NCI-H226 (cell line): ENCODE results near the gene RBM33.

Experiments used
- DNase-seq: peaks from one replicate; pipeline ENCODE4 v3.0.0-alpha.2; 2015

The RBM33 gene

GRCh38 chr7:155731871-155732270 is 87.4 kb downstream of the RBM33 start:
- DNase-seq, result no peak

- no peak for DNase-seq
Measured at GRCh38 chr7:155732286-155732685, 87.8 kb downstream of the RBM33 start.

- DNase-seq, result no peak
Measured at GRCh38 chr7:155733582-155734444, 89.4 kb downstream of the RBM33 start.

DNA sequence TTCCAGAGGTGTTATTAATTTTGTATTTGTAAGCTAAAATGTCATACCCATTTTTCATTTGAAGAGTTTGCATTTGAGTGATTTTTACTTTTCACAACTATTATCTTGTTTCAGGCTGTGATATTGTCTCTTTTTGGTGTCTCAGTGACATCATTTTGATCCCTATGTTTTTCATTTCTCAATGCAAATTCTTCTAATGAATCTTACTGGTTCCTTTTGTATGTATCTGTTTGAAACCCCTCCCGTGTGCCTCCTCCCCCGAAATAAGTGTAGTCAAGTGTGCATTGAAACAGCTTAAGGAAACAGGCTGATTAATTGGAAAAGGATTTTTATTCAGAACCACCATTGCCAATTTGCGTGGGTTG is 90.0 kb downstream of the RBM33 start:
- no peak for DNase-seq

DNA sequence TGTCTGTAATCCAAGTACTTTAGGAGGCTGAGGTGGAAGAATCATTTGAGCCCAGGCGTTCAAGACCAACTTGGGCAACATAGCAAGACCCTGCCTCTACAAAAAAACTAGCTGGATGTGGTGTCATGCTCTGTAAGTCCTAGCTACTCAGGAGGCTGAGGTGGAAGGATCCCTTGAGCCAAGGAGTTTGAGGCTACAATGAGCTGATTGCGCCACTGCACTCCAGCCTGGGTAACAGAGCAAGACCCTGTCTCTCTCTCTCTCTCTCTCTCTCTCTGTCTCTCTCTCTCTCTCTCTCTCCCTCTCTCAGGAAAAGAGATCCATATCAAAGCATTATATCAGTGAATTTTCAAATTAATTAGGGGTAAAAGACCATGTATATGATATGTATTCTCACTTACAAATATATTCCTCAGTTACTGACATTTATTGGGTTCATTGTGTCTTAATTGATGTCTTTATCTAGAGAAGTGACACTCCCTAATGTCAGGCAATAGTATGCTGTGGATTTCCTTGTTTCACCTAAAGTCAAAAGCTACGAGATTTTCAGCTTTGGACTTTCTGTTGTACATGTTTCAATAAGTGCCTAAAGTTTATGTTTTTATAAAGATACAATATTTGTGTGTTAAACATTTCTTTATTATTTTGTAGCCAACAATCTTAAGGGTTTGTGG is 91.1 kb downstream of the RBM33 start:
- no peak for DNase-seq

GRCh38 chr7:155737590-155737989 is 93.1 kb downstream of the RBM33 start:
- DNase-seq, result no peak

DNA sequence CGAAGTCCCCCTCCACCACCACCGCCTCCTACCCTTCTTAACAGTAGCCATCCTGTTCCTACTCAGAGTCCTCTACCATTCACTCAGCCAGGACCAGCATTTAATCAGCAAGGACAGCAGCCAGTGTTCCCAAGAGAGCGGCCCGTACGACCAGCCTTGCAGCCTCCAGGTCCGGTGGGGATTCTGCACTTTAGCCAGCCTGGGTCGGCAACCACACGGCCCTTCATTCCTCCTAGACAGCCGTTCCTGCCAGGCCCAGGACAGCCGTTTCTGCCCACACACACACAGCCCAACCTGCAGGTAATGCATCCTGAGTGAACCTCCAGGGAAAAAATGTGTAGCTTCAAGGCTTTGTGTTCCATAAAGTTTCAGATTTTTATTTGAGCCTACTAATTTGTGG is 93.6 kb downstream of the RBM33 start:
- no peak for DNase-seq

DNA sequence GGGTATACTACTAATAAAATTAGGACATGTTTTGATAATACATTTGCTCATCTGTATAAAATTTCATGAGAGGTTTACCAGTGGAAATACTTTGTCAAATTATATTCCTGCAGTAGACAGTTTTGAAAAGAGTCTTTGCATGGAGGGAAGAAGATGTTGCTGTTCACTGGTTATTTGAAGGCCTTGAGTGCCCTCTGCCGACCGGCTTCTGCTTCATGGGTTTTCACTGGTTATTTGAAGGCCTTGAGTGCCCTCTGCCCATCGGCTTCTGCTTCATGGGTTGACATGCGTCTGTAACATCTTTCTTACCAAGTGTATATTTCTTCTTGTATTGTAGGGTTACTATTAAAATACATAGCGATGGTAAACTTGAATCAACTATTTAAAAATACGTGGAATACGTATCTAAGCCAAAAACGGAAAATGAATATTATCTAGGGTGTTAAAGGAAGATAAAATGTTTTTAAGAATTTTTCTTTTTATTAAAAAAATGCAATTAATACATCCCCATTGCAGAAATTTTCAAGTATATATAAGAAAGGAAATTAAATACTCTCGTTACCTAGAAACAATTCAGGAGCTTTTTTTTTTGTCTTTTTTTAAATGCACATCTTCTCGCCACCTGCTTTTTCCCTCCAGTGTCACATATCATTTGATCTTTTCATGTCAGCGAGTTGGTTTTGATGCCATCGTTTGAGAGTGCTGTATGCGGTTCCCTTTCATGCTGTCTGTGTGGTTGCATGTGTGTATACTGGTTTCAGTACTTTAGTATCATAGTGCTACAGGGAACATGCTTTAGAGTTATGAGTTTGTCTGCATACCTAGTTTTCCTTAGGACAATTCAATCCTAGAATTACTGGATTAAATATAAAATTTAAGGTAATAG is 94.4 kb downstream of the RBM33 start:
- peak; percentile 12 for DNase-seq

DNA sequence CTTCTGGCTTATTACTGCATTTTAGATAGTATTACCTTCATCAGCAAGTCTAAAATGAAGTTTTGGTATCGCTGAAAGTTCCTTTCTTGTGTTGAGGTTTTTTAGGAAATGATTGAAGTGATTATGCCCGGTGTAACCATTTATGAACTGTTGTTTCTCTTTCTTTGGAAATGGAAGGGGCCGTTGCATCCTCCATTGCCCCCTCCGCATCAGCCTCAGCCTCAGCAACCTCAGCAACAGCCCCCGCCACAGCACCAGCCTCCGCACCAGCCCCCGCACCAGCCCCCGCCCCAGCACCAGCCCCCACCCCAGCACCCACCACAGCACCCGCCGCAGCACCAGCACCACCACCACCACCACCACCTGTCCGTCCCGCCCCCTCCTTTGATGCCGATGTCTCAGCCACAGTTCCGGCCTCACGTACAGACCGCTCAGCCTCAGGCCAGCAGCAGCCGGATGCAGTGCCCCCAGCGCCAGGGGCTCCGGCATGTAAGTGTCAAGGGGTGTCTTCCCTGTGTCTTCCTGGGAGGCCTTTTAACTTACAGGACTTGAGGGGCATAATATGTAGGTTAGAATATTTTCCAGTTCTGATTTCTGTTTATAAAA is 95.2 kb downstream of the RBM33 start:
- DNase-seq, result no peak

DNA sequence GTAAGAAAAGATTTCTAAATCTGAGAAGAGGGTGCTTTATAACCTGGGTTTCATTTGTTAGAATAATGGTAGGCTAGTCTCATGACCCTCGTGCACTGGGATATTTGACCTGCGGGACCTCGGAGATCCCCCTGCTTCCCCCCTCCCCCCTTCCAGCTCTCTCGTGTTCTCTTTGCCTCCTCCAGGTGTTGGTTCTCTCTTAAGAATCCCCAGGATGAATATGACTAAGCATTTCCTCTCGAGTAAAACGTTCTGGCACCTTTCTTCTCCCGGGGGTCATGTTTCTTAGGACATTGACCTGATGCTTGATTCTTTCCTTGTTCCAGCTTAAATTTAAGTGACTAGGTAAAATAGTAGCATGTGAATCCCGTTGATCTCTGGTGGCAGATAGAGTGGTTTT is 96.6 kb downstream of the RBM33 start:
- no peak for DNase-seq

GRCh38 chr7:155741805-155742204 is 97.3 kb downstream of the RBM33 start:
- no peak for DNase-seq

DNA sequence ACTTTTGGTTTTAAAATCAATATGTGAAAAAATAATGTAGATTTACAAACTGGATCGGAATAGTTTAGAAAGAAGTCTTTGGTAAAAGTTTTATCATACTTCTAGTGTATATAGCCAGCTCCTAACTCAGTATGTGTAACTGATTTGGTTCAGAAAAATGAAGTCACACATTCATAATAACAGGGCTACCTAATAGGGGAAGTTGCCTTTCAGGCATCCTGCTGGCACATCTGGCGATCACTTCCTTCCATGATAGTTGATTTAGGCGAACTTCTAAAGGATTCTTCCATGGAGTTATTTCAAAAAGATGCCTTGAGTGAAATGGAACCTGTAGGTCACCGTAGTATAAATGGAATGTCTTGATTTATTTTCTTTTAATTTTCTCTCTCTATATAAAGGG is 98.7 kb downstream of the RBM33 start:
- DNase-seq, result no peak

DNA sequence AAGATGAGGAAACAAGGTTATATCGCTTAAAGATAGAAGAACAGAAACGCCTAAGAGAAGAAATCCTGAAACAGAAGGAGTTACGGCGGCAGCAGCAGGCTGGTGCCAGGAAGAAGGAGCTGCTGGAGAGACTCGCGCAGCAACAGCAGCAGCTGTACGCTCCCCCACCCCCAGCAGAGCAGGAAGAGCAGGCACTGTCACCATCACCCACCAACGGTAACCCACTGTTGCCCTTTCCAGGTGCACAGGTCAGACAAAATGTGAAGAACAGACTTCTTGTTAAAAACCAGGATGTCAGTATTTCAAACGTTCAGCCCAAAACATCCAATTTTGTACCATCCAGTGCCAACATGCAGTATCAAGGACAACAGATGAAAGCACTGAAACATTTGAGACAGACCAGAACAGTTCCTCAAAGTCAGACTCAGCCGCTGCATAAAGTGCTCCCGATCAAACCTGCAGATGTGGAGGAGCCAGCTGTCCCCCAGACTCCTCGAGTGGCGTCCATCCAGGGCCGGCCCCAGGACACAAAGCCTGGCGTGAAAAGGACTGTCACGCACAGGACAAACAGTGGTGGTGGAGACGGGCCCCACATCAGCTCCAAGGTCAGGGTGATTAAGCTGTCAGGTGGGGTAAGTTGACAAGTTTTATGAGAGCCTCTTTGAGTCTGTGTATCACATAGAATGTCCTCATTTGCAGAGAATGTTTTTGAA is 100.7 kb downstream of the RBM33 start:
- DNase-seq, result no peak

DNA sequence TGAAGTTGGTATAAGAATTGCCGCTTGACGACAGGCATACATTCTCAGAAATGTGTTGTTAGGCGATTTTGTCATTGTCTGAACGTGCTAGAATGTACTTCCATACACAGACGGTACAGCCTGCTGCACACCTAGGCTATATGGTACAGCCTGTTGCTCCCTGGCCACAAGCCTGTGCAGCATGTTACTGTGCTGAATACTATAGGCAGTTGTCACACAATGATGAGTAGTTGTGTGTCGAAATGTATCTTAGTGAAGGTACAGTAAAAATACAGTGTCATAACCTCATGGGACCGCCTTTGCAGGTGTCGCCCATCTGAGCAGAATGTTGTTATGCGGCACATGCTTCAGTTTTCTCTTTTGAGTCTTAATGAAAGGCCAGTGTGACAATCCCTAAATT is 101.3 kb downstream of the RBM33 start:
- no peak for DNase-seq

DNA sequence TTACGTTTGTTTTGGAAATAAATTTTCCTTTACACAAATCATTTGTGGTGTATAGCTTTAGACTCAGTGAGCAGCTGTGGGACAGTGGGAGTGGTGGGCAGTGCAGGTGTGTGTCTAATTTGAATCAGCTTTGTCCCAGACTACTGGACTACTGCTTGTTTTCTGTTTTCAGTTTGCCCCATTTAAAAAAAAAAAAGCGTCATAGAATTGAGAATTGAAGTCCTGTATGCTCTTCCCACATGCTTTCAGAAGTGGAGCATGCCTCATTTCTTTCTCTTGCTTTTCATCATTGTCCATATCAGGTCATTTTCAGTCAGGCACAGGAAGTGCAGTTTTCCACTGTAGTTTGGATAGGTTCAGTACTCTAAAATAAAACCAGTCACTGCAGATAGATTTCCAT is 101.7 kb downstream of the RBM33 start:
- DNase-seq, result no peak

DNA sequence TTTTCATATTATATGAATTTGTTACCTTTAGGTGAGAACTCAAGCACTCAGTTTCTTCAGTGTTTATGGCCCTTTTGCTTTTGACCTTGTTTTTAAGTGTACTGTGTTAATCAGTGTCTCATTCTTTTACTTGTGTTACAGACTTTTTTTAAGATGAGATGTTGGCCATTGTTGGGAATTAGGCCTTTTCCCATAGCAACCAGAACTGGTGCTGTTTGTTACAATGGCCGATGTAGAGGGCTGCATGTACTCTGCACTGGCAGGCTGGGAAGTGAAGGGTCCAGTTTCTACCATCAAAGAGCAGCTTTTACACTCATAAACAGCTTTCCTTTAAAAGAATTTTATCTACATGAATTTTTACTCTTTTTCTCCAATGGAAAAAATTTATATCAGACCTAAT is 102.7 kb downstream of the RBM33 start:
- DNase-seq, result no peak

DNA sequence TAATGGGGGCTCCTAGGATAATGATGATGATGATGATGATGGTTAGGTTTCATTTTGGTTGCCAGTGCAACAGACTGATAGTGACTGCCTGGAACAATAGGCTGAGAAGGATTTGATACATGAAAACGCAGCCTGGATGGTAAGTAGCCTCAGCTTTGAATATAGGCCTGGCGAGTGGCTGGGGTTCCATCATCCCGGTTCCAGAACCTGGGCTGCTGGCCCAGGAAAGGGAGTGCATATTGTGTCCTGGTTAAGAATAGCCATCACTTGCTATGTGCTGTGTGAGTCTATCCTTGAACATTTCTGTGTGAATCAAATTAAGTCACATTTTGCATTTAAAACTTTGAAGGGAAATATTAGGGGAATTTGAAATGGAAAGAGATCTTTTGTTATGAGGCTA is 105.1 kb downstream of the RBM33 start:
- DNase-seq, result no peak

DNA sequence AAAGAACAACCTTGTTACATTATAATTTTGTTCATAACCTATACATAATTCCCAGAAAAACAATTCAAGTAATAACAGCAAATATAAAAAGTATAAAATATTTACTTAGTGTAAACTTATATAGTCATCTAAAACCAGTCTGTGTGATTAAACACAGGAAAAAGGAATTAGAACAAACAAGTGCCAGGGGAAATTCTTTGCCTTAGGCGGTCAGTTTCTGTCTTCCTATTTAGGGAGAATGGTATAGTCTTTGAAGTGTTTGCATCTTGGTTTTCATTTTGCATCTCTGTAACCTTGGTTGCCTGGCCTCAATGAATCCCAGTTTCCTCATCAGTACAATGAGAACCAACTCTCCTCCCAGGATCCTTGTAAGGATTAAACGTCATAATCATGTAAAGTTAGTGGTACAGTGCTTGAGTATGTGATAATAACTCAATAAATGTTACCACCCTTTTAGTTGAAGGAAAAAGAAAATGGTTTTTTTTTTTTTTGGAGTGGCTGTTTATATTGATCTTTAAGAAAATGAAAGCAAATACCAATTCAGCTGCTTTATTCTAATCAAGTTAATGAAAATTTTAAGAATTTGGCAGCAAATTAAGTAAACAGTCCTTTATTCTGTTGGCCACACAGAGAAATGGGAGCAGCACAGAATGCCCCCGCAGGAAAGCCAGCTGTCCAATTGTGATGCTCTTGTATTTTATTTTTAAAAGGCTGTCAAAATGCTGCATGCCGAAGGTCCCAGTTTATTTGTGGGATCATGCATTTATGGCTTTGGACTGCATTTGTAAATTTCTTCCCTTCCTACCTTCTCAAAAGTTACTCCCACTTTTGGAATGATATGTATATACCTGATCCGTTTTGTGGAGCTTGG is 106.0 kb downstream of the RBM33 start:
- DNase-seq, result no peak

GRCh38 chr7:155751409-155751808 is 106.9 kb downstream of the RBM33 start:
- no peak for DNase-seq

DNA sequence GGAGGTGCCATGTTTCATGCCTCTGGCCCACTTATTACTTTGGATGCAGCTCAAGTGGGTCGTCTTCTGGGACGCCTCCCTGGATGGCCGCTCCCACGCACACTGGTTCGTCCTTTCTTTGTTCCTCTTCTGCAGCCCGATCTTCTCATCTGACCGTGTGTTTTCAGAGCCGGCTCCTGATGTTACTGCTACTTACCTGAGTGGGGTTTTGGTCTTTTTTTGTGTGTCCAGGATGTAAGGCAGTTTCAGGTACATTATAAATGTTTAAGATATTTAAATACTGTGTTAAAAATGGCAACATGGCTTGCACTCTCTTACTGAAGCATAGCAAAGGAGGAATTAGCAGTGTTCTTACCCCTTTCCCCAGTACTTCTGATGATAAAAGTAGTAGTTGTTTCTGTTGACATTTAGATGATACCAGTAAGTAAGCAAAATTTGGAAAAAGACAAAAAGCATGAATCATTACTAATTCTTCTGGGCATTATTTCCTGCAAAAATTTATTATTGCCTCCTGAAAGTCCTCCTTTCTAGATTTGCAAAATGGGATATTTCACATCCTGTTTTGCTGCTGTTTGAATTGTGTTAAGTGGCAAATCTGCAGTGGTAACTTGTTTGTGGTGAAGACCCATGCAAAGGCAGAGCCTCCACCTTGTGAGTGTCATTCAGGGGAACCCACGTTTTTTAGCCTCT is 108.4 kb downstream of the RBM33 start:
- no peak for DNase-seq

DNA sequence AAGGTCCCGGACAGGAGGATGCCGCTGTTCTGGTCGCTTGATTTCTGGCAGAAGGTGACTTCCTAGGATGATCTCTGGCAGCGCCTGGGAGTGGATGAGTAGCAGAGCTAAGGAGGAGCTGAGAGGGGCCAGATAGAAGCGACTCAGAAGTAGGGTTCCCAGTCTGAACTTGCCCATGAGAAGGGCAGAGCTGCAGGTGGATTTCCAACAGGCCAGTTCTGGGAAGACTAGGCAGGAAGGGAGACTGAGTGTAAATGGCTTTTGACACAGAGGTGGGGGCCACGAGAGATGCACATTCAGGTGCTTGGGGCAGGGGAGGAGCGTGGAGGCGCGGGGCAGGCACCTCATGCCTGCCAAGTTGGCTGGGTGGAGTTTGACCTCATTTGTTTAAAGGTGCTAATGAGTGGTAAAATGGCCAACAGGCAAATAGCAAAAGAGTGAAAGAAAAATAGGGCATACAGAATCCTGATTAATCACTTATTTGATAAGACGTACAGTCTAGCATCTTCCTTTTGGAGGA is 109.0 kb downstream of the RBM33 start:
- no peak for DNase-seq
